ENCODE measurements around the gene POLR1G. TPM values are rescaled to one million over a fixed set of nuclear protein-coding genes. Genes with fewer than 3 reads are reported as not detected.

Gene POLR1G
- total RNA-seq, 1 donor from 2014 or later = 10.7 TPM

DNA sequence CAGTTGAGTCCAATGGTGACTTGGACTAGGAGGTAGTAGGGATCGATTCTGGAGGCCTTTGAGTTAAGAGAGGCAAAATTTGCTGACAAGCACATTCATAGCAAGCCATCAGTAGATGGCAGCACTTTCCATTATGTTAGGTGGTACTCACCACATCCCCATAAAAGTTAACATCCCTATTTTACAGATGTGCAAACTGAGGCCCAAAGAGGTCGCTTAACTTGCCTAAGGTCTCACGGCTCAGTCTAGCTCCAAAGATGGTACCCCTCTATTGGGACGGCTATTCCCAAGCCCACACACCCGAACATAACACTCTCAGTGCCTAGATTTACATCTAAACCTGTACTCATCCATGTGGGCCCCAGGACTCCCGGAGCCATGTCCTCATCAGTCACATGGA, 39.9 kb downstream of the POLR1G start:
- DNase-seq (ENCODE audit: low read depth) = peak; percentile 69

DNA sequence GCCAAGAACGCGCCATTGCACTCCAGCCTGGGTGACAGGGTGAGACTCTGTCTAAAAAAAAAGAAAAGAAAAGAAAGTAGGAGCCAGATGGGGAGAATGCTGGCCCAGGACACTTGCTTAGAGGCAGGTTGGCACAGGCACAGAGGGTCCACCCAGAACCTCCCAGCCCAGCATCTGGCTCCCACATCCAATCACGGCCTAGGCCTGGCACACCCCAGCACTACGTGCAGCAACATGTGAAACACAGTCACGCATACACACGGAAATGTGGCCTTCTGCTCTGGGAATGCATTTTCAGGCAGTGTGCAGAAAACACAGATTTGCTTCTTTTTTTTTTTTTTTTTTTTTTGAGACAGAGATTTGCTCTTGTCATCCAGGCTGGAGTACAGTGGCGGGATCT, 40.5 kb downstream of the POLR1G start:
- DNase-seq (ENCODE audit: low read depth) = no peak

DNA sequence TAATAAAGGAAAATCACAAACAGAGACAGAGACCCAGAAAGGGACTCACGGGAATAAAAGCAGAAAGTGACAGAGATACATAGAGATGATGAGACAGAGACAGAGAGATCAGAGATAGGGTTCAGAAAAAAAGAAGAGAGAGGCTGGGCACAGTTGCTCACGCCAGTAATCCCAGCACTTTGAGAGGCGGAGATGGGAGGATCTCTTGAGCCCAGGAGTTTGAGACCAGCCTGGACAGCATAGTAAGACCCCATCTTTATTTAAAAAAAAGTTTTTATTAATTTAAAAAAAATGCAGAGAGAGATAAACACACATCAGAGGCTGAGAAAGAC, 41.9 kb downstream of the POLR1G start:
- DNase-seq (ENCODE audit: low read depth) = no peak

DNA sequence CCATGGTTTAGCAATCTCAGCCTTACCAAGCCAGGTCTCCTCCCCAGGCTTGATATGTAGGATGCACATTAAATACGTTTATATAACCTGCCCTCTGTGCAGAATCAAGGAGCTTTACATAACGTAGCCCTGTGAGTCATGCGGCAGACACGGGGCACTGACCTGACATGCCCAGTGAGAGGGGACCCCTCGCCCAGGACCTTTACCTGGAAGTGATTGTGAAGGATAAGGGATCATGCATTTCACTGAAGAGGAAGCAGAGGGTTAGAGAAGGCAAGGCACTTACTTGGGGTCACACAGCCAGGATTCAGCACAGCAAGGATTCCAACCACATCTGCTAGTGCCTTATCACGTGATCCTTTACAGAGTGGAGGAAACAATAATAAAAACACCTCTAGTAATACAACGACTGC, 42.4 kb downstream of the POLR1G start:
- no peak for DNase-seq (ENCODE audit: low read depth)

DNA sequence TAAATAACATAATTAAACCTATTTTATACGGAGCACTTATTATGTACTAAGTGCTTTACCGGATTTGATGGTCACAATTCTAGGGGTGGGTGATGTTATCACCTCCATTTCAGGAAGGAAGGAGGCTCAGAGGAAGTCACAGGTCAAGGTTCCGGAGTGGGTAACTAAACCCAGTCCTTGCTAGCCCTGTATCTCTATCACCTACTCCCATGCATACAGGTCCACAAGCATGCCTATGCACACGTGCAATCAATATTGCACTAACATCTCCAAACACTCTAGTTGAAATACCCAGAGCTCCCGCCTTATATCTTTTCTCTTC, 43.5 kb downstream of the POLR1G start:
- DNase-seq (ENCODE audit: low read depth) = no peak

DNA sequence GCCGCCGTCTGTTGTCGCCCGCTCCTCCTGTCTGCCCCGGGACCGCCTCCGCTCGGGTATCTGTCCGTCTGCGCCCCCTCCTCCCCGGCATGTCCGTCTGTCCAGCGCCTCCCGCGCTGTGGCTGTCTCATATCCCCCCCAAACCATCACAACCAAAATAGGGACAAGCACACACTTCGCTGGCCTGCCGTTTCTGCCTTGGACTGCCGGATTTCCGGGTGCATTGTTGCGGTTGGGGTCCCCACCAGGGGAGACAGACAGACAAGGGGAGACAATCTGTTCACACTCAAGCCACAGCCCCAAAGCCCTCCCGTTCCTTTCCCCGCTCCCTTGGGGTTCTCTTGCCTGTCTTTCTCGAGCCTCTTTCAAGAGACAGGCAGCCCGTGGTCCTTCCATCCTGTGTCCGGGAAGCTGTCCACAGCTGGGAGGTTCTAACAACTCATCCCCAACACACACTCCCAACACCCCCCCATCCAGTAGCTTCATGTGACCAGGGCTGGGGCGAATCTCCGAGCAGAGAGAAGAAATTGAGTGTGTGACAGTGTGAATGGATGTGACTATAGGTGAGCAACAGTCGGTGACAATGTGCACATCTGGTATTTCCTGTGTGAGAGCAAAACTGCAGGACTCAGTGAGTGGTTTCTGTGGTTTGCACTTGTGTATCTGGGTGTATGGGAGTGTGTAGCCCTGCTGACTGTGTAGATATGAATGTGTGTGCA, 44.8 kb downstream of the POLR1G start:
- DNase-seq (ENCODE audit: low read depth) = peak; percentile 69

DNA sequence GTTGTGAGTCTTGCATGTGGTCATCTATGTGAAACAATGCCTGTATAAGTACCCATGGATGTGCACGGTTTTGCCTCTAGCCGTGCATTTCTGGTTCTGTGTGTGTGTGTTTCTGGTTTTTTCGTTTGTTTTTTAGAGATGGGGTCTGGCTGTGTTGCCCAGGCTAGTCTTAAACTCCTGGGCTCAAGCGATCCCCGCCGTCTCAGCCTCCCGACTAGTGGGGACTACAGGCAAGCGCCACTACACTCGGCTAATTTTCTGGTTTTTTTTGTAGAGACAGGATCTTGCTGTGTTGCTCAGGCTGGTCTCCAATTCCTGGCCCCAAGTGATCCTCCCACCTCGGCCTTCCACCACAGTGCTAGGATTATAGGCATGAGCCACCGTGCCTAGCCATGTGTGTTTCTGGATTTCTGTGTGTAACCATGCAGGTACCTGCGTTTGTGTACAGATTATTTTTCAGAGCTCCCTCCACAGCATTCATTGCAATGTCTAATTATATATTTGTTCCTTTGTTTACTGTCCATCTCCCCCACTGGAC, 45.5 kb downstream of the POLR1G start:
- no peak for DNase-seq (ENCODE audit: low read depth)

DNA sequence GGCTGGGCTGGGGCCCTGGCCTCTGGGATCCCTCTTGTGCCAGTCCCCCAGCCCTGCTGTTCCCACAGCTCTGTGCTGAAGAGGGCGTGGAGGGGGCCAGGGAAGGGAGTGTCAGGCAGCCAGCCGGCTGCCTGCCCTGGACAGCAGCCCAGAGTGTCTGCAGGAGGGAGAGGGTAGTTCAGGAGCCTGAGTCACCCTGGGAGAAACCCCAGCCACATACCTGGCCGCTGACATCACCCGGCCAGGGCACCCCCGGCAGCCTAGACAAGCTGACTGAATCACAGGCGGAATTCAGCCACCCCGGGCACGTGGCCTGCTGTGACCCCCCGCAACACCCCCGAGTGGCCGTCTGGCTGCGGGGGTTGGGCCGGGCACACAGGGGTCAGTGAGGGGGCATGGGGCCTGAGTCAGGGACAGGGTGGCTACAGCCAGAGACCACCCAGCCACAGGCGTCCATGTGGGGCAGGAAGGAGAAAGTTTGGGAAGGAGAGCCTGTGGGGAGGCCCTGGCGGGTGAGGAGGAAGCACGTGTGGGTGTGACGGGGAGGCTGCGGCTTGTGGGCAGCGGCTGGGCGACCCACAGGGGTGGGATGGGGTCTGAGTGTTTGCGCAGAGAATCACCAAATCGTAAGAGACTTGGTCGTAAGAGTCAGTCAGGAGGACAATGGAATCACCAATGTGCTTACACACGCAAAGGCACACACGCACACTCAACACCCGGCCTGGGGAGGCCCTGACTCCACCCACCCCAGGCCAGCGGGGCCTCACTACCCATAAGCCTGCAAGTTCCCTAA, 49.5 kb downstream of the POLR1G start:
- DNase-seq (ENCODE audit: low read depth) = peak; percentile 97

DNA sequence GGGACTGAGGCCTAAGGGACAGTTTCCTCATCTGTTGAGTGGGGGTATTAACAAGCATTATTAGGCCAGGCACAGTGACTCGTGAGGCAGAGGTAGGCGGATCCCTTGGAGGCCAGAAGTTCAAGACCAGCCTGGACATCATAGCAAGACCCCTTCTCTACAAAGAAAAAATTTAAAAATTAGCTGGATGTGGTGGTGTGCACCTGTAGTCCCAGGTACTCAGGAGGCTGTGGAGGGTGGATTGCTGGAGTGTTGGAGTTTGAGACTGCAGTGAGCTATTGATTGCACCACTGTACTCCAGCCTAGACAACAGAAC, 50.0 kb downstream of the POLR1G start:
- no peak for DNase-seq (ENCODE audit: low read depth)

DNA sequence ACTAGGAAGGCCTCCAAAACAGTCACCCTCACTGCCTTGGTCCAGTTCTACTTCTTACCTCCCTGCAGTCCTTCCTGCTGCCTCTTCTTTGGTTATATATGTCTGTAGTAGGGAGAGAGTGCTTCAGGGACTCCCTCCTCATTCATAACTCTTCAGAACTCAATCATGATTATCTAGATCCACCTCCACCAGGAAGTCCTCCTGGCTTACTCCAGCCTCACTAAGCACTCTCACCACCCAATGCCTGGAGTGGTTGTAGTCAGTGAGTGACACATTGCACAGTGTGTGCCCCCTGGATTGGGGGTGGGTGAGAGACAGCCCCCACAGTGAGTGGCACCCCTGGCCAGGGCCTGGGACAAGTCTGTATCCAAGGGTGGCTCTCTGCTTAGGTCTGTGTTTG, 51.3 kb downstream of the POLR1G start:
- no peak for DNase-seq (ENCODE audit: low read depth)

Other genes starting within 250 kb of the POLR1G start
- 0.10 TPM in 1 of 2 replicates, not detected in the other for gene NKPD1, start 245.7 kb upstream of the POLR1G start, total RNA-seq
- gene TRAPPC6A, start 228.4 kb upstream of the POLR1G start, total RNA-seq = 20.1 and 22.4 TPM in 2 replicates
- gene BLOC1S3, start 227.9 kb upstream of the POLR1G start, total RNA-seq = 4.5 and 7.4 TPM in 2 replicates
- not detected in 2 replicates for gene EXOC3L2, start 161.2 kb upstream of the POLR1G start, total RNA-seq
- 5.0 and 27.2 TPM in 2 replicates for gene MARK4, start 155.4 kb upstream of the POLR1G start, total RNA-seq
- not detected in 2 replicates for gene CKM, start 83.8 kb upstream of the POLR1G start, total RNA-seq
- gene KLC3, start 65.9 kb upstream of the POLR1G start, total RNA-seq = 1.3 and 13.2 TPM in 2 replicates
- 15.1 and 22.0 TPM in 2 replicates for gene ERCC2, start 36.1 kb upstream of the POLR1G start, total RNA-seq
- 10.9 and 32.8 TPM in 2 replicates for gene PPP1R13L, start 1.6 kb upstream of the POLR1G start, total RNA-seq
- 41.9 and 54.7 TPM in 2 replicates for gene ERCC1, start 17.3 kb downstream of the POLR1G start, total RNA-seq
- gene FOSB, start 61.4 kb downstream of the POLR1G start, total RNA-seq = 1.4 and 18.3 TPM in 2 replicates
- gene RTN2, start 90.4 kb downstream of the POLR1G start, total RNA-seq = 5.8 and 20.0 TPM in 2 replicates
- 0.75 and 1.0 TPM in 2 replicates for gene PPM1N, start 91.8 kb downstream of the POLR1G start, total RNA-seq
- 66.0 and 224 TPM in 2 replicates for gene VASP, start 100.8 kb downstream of the POLR1G start, total RNA-seq
- gene OPA3, start 178.2 kb downstream of the POLR1G start, total RNA-seq = 8.7 and 14.5 TPM in 2 replicates
- gene GPR4, start 195.6 kb downstream of the POLR1G start, total RNA-seq = under 0.01 TPM in 1 of 2 replicates, not detected in the other
- gene EML2, start 232.8 kb downstream of the POLR1G start, total RNA-seq = 47.4 and 61.3 TPM in 2 replicates

All from renal cortical epithelial cell (primary cell).